Stimulated activated CD8-positive, alpha-beta memory T cell treated with anti-CD3 and anti-CD28 coated beads, Interleukin-4, amount 100 ng/mL, for 48 hours (primary cell): Measurements from ENCODE around the gene TMTC1.
"Not testable (repeated sequence)": the region's sequence is repeated elsewhere in the genome, so short reads cannot be mapped to it uniquely, and the experiment has no call there.

Source experiments
- DNase-seq: peaks from one replicate; pipeline ENCODE4 v3.0.0-alpha.2; 2020

Gene TMTC1

DNA sequence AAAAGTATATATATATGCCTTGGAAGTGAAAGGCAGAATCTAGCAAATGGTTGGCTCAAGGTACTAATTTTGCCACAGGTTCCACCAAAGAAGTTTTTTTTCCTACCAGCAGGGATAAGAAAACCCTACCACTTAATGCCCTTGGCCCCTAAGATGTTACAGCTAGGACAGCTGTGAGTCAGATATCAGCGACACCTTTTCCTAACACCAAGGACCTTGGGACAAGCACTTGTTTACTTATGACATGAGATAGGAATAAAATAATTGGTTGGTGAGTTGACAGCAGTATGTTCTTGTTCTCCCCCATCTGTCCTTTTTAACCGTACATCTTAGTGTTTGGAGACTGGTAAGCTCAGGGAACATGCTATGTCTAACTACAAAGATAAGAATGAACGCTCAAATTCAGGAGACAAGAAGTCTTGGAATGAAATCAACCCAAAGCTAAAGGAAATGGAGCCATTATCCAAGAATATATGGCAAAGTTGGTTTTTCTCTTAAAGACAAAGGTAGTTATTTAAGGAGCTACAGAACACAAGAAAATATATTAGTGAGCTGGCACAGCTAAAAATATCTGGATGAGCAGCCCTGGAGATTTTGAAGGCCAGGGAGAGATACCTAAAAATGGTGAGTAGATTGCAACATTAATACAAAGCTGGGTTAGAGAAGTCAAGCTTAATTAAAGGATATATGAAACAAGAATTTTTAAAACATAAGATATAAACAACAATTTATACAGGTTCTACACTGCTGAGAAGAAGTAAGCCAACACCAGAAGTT lies 126.8 kb downstream of the TMTC1 start:
- DNase-seq = no peak

DNA sequence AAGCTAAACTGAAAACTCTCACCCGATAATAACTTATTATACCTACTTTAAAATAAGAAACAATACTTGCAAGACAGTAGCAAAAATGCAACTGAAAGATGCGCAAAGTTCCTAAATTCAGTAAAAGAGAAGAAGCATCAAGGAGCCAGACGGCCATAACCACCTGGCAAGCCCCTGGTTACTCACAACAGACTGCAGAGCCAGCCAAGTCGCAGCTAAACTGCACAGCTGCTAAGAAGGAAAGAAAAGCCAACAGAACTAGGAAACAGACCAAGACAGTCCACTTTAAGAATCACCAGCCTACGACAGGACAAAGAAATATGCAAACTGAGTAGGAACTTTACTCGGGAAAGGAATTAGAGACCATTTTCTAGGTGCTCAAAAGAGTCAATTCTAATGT lies 127.9 kb downstream of the TMTC1 start:
- no peak for DNase-seq

DNA sequence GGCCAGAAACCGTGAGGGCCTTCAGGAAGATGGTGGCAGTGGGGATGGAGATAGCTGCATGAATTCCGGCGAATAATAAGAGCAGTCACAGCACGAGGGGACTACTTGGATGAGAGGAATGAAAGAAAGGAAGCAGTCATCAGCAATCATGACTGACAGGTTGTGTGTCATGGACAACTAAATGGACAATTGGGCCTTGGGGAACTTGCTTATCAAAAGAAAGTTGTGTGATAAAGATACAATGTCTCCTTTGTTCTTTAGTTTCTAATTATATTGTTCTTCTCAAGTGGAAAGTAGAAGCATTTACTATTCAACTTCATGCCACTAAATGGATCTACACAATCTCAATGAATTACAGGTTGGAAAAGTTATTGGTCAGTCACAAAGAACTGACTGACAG lies 130.5 kb downstream of the TMTC1 start:
- DNase-seq = no peak

DNA sequence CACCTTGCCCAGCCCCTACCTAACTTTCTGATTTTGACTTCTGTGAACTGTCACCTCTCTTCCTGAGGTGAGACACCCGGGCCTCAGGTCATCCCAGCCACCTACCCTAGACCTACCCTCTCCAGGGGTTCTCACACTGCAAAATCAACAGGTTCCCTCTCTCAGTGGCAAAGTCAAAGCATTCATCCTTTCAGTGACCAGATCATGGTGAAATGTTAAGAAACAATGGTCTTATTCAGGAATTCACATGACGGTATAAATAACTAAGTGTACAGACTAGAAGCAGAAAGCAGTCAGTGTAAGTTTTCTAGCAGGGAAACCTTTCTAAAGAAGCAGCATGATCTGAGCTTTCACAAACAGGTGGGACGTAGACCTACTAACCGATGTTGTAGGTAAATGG lies 133.4 kb downstream of the TMTC1 start:
- no peak for DNase-seq

DNA sequence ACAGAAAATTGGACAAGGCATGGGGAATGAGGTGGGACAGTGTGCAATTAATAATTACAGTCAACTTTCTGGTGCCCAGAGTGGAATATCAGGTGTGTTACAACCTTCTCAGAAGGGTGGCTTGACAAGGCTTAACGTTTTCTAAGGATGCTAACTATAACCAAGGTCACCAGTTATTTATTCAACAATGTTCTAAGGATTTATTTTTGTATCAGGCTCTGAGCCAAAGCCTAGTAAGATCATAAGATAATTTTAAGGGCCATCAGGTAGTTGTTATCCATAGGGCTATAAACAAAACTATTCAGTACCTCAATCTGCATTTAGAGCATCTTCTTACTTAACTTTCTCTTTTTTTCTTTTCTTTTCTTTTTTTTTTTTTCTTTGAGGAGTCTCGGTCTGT lies 134.0 kb downstream of the TMTC1 start:
- no peak for DNase-seq

DNA sequence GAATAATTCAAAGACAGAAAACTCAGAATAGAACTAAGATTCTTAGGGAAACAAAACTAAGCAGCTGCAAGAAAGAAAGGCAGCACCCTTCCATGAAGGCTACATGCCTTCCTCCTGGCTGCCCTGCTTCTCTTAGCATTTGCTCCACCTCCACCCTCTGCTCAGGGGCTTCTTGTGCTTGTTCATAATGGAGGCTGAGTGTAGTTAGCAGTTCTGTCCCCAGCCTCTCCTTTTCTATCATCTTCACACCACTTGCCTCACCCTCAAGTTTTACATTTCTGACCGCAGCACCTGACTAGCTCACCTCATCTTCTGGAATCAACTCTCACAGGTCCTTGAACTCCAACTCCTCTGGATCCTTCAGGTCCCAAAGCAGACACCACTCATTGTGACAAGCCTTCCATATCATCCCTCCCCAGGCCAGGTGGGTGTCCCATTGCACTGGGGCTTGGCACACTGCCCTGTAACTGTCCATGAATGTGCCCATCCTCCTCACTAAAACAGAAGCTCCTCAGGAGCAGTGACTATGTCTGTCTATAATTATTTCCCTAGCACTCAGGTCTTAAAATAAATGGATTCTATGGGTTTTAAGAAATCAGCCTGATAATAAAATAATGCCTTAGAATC lies 139.1 kb downstream of the TMTC1 start:
- DNase-seq = no peak

DNA sequence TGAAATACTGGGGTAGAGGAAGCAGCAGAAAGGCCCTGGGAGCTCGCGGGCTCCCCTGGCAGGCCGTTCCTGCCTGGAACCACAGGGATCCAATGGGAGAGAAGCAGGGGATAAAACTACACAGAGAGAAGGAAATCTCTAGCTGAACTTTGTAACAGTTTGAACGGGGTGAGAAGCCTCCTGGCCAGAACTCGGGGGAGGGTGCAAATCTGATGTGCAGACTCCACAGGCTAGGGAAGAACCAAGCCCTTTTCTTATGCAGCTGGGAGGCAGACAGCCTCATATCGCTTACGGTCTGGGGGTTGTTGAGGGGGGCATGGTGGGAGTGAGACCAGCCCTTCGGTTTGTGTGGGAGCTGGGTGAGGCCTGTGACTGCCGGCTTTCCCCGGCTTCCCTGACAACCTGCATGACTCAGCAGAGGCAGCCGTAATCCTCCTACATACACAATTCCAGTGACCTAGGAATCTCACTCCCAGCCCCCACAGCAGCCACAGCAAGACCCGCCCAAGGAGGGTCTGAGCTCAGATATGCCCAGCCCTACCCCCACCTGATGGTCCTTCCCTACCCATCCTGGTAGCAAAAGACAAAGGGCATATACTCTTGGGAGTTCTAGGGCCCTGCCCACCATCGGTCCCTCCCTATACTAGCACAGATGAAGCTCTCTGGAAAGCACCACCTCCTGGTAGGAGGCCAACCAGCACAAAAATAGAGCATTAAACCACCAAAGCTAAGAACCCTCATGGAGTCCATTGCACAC lies 143.0 kb downstream of the TMTC1 start:
- no peak for DNase-seq

DNA sequence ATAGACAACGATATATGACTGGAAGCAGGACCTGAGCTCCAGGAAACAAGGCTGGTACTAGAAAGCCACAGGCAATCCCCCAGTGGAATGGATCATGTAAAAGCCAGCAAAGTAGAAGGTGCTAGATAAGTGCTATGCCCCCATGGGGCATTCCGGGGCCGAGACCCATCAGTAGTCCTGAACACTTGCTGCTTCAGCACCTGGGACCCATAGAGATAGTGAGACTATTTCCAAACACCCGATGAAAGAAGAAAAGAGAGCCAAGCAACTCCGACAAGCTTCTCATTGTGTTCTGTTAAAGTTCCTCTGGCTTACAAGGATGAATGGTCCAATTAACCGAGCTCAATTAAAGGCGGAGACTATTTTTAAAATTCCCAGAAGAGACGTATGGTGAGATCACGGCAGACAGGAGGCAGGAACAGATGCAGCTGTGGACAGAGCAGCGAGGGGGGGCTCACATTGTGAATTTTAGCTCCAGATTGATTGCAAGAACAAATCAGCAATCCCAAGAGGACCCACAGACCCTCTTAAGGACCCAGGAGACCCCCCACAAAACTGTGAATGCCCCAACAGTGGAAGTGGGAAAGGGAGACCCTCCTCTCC lies 143.7 kb downstream of the TMTC1 start:
- DNase-seq = no peak

DNA sequence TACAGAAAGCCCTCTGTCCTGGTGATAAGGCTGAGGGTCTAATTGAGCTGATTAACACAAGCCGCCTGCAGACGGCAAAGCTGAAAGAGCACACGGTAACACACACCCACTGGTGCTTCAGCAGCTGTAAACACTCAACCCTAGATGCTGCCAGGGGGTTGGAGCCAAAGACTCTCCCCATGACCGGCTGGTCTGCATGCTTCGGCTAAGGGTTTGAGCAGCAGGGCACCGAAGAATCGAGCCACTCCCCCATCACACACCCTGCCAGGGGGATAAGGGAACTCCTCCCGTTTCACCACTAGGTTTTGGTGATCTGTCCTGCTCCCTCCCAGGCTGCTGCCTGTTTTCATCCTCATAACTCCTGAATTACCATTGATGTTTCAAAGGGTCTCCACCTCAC lies 145.2 kb downstream of the TMTC1 start:
- DNase-seq = no peak

DNA sequence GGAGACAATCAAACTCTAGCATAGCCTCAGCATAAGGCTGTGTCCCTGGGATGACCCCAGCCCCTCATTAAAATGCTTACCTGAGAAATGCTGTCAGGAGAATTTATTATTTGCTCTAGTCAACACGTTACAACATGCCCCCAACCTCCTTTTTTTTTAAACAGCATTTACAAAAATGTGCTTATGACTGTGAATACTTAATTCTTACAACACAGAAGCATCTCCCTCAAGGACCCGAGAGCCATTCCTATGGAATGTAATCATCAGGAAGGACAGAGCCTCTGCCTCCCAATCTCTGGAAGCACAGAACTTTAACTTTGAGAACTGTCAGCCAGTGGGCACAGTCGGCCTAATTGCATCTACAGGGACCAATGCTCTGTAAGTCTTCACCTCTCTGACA lies 149.7 kb downstream of the TMTC1 start:
- no peak for DNase-seq

DNA sequence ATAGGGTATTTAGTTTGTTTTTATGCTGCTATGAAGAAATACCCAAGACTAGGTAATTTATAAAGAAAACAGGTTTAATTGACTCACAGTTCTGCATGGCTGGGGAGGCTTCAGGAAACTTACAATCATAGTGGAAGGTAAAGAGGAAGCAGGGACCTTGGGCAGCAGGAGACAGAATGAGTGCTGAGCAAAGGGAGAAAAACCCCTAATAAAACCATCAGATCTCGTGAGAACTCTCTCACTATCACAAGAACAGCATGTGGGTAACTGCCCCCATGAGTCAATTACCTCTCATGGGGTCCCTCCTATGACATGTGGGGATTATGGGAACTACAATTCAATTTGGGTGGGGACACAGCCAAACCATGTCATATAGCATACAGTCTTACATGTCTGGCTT lies 153.6 kb downstream of the TMTC1 start:
- not testable (repeated sequence) for DNase-seq

DNA sequence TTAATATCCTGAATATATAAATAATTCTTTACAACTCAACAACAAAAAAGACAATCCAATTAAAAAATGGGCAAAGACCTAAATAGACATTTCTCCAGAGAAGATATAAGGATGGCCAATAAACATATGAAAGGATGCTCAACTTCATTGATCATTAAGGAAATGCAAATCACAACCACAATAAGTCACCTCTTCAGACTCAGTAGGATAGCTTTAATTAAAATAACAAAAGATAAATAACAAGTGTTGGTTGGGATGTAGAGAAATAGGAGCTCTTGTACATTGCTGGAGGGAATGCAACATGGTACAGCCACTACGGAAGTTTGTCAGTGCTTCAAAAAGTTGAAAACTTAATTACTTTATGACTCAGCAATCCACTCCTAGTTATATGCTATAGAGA lies 156.5 kb downstream of the TMTC1 start:
- no peak for DNase-seq

DNA sequence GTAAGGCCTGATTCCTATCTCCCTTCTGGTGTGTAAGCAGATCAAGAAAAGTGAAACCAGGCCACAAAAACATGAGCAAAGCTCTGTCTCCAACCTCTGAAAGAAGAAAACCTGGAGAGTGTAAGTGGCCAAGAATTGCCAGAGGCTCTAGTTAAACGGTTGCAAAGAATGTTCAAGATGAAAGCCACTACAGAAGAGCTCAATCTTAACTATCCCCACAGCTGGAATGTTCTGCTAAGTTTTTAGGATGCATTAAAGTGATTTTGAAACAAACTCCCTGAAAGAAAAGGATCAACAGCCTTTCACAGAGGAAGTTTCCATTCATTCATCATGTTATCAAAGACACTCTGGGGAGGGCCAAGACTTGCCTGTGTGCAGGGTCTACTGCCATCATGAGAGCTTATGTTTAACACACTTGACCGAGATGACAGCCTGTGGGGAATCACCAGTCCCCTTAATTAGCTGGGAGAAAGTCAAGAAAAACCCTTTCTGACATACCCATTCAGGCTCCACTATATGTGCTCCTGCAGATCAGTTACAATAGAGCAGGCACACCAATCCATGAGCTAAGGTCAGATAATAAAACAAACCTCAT lies 158.3 kb downstream of the TMTC1 start:
- DNase-seq = no peak

DNA sequence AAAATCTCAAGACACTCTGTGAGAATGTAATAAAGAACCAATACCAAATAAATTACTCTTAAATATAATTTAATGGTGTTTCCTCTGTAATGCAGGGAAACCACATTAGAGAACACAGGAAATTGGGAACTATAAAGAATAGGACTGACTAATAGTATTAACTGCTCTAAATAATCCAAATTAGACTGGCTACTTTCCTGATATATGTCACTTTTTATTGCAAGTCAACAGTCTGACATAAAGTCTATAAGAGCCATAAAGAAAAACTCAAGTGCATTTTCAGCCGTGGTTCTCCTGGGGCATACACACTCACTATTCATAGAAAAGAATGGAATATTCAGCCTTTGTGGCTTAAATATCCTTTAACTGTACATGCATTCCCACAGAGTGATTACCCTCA lies 161.5 kb downstream of the TMTC1 start:
- no peak for DNase-seq

DNA sequence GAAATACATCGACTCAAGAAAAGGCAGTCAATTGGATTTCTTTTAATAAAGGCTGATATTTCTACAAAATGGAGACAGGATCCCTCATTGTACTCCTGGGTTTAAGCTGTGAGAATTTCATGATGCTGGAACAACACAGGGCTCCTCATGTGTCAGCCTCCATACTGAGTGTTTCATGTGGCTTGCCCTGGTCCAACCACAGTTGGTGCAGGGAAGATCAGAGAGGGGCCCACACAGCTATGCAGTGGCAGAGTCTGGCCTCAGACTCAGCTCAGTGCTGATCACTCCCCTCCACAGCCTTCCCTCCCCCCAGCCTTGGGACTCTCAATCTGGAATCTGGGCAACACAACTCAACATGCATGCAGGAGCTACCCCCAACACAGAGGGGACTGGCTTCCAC lies 163.7 kb downstream of the TMTC1 start:
- no peak for DNase-seq

DNA sequence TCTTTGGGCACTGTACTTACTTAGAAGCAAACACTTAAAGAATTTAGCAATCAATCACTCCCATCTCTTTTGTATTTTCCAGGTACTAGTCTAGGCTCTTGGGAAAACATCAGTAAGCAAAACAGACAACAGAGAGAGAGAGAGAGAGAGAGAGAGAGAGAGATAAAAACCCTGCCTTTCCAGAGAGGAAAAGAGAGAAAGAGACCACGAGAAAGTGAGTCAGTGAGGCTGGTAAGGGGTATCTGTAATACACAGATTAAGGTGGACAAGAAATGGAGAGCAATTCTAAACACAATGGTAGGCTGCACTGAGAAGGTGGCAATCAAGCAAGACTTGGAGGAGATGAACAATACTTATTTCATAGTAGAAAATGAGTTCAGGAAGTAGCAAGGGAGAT lies 166.3 kb downstream of the TMTC1 start:
- DNase-seq = no peak

DNA sequence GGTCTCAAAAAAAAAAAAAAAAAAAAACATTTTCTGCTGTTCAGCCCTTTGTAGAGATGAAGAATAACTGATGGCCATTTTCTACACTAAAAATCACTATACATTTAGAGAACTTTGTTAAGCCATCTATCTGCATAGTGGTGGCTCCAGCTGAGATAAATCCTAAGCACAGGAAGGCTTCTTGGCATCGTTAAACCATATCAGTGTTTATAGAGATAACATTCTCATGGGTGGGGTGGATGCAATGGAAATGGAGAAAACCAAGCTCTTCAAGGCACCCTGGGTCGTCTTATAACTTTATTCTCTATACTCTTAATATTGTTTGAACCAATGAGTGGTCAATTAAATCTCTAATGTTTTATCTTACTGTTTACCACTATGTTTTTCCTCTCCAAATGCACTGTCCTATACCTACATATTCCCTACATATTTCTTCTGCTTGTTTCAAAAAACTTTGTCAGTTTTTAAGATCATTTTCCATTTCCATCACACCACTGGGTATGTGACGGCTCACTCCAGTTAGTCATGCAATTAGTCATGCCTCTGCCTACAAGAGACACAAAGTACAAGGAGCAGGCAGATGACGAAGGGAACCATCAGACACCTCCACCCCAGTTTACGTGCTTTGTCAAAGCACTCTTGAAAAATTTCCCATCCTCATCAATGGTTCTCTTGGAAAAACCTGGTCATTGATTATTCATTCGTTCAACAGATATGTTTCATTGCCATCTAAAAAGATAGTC lies 166.9 kb downstream of the TMTC1 start:
- DNase-seq = no peak

DNA sequence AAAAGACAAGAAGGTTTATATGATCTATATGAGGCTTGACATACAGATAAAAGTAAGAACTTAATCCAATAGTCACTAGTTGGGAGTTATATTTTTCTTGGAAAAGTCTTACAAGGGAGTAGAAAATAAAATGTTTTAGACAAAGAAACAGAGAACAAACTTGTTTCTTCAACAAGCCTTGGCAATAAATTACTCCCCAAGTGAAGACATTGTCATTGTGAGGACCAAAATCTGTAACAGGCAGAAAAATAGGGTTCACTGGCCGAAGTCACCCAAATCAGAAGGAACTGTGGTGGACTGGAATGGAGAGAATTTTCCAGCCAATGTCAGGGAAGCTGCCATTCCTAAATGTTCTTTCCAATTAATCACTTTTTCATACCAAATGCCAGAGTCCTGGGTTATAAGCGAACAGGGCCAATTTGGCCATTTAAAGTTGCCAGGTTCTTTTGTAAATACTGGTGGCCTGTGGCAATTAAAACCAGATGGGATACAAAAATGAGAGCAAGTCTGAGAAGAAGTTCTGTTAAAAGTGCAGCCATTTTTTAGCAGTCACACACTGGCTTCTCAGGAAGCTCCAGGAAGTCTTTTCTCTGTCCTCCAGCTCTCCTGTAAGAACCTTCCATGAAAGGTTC lies 168.9 kb downstream of the TMTC1 start:
- no peak for DNase-seq

DNA sequence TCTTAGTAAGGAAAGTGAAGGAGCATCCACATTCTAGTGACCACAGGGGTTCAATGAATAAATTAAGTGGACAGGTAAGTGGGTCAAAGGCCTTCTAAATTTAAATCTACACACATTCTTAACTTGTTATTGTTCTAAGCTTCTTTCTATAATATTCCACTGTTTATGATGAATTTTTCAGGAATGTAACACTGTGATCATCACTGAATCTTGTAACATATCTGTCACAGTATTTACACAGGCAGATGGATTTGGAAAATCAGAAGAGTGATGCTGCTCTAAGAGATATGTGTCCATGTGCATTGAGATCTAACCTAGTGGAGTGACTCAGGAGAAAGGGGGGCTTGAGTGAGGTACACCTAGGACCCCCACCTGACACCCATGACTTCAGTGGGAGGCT lies 170.8 kb downstream of the TMTC1 start:
- no peak for DNase-seq

DNA sequence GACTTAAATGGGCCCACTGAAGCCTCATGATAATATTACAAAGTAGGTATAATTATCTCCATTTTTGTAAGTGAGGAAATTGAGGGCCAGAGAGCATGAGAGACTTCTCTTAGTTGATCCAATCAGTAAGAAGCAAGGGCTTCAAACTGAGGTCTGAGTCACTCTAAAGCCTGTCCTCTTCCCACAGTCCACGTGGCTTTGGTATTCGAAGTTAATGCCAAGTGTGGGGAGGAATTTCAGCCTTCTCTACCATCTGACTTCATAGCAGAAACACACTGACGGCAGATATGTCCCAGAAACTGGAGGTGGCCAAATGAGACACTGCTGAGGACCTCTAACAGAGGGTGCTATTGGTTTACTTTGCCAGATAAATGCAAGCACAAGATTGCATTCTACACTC lies 171.8 kb downstream of the TMTC1 start:
- DNase-seq = no peak

DNA sequence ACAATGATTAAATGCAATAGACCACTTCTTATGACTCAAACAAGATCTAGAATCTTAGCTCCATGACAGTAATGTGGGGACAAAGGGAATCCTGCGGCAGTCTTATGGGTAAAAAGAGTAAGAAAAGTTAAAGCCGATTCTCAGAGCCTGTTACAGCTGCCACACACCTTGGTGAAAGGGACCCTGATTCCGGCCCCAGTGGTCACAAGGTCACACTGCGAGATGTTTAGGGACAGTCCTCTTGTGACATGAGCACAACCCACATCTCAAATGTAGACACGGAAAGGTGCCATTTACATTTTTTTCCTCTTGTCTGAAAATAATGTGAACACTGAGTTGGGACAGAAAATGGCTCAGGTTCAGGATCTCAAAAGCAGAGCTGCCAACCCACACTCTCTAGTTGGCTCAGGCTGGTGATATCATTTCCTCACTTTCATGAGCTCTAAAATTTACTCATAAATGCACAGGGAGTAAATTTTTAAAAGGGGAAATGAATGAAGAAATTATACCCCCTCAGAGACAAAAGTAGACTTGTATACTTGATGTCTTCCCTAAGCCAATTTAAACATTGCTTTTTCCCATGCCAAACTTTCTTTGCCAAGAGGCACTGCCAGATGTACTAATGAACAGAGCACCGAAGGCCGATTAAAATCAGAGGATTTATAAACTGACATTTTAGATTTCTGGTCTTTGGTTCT lies 173.1 kb downstream of the TMTC1 start:
- no peak for DNase-seq
